ENCODE results near the gene TMEM151B. TPM values are rescaled to one million over a fixed set of nuclear protein-coding genes. Genes with fewer than 3 reads are reported as not detected.
"Not testable (repeated sequence)": the region's sequence is repeated elsewhere in the genome, so short reads cannot be mapped to it uniquely, and the experiment has no call there.

TMEM151B gene
- total RNA-seq, 2 experiments from 2014 or later: not detected

GRCh38 chr6:44317136-44317631, 46.9 kb downstream of the TMEM151B start:
- H3K9me3 Mint-ChIP-seq; H3K36me3 Mint-ChIP-seq (ENCODE audit: low read depth); H3K27ac Mint-ChIP-seq; H3K4me3 Mint-ChIP-seq; DNase-seq; CTCF ChIA-PET: not testable (repeated sequence)
- peaks cover 11% of the 10 kb centered on the region for H3K4me1 Mint-ChIP-seq
- H3K27me3 Mint-ChIP-seq: peaks cover 36% of the 10 kb centered on the region
- POLR2A ChIA-PET: interaction anchor here (0.6 kb wide), 1 partner anchor 207 kb away, joined by 3 read pairs; no protein-coding TSS in a partner anchor

- DNase-seq: no peak
- Mint-ChIP-seq H3K9me3 (no peaks in the 10 kb centered on the region), H3K27ac (no peak overlapping the region), H3K36me3 (ENCODE audit: low read depth) (no peaks in the 10 kb centered on the region), H3K4me3 (no peak overlapping the region), H3K4me1 (no peaks in the 10 kb centered on the region), H3K27me3 (peaks cover 45% of the 10 kb centered on the region)
- CTCF ChIA-PET: no interaction called here
- POLR2A ChIA-PET: no interaction called here
These were observed 51.0 kb downstream of the TMEM151B start for GRCh38 chr6:44321210-44321609.

GRCh38 chr6:44327096-44327495, 56.8 kb downstream of the TMEM151B start:
- ChIA-PET POLR2A (interaction anchor here (1.0 kb wide), 1 partner anchor 15 kb away, joined by 4 read pairs; the partner anchor contains the start of gene AARS2), CTCF (interaction anchor here (0.9 kb wide), 1 partner anchor 14 kb away, joined by 3 read pairs; the partner anchor contains the start of gene AARS2)
- H3K9me3 Mint-ChIP-seq: no peaks in the 10 kb centered on the region
- peaks cover 37% of the 10 kb centered on the region for H3K27me3 Mint-ChIP-seq
- DNase-seq: no peak
- H3K27ac Mint-ChIP-seq: no peak overlapping the region
- H3K4me1 Mint-ChIP-seq: no peaks in the 10 kb centered on the region
- no peak overlapping the region for H3K4me3 Mint-ChIP-seq
- H3K36me3 Mint-ChIP-seq (ENCODE audit: low read depth): no peaks in the 10 kb centered on the region

- H3K4me3 Mint-ChIP-seq: no peak overlapping the region
- DNase-seq: no peak
- ChIA-PET POLR2A (interaction anchor here (1.0 kb wide), 1 partner anchor 15 kb away, joined by 4 read pairs; the partner anchor contains the start of gene AARS2), CTCF (interaction anchor here (0.9 kb wide), 1 partner anchor 15 kb away, joined by 3 read pairs; the partner anchor contains the start of gene AARS2)
- H3K4me1 Mint-ChIP-seq: no peaks in the 10 kb centered on the region
- no peaks in the 10 kb centered on the region for H3K9me3 Mint-ChIP-seq
- H3K36me3 Mint-ChIP-seq (ENCODE audit: low read depth): no peaks in the 10 kb centered on the region
- H3K27ac Mint-ChIP-seq: no peak overlapping the region
- H3K27me3 Mint-ChIP-seq: peaks cover 38% of the 10 kb centered on the region
These were observed 57.5 kb downstream of the TMEM151B start for GRCh38 chr6:44327760-44328159.

- H3K27ac Mint-ChIP-seq; POLR2A ChIA-PET; H3K4me1 Mint-ChIP-seq; H3K36me3 Mint-ChIP-seq (ENCODE audit: low read depth); H3K9me3 Mint-ChIP-seq; DNase-seq; H3K4me3 Mint-ChIP-seq: not testable (repeated sequence)
- CTCF ChIA-PET: interaction anchor here (2.0 kb wide), 1 partner anchor 15 kb away, joined by 7 read pairs; the partner anchor contains the start of gene AARS2
- H3K27me3 Mint-ChIP-seq: peaks cover 37% of the 10 kb centered on the region
These were observed 58.0 kb downstream of the TMEM151B start for GRCh38 chr6:44328203-44328602.

GRCh38 chr6:44329858-44330257, 59.6 kb downstream of the TMEM151B start:
- H3K27ac Mint-ChIP-seq: no peak overlapping the region
- H3K27me3 Mint-ChIP-seq: peaks cover 35% of the 10 kb centered on the region
- DNase-seq: no peak
- H3K4me3 Mint-ChIP-seq: no peak overlapping the region
- H3K4me1 Mint-ChIP-seq: no peaks in the 10 kb centered on the region
- ChIA-PET CTCF (interaction anchor here (2.0 kb wide), 1 partner anchor 17 kb away, joined by 7 read pairs; the partner anchor contains the start of gene AARS2), POLR2A (no interaction called here)
- no peaks in the 10 kb centered on the region for H3K36me3 Mint-ChIP-seq (ENCODE audit: low read depth)
- no peaks in the 10 kb centered on the region for H3K9me3 Mint-ChIP-seq

- no peak overlapping the region for H3K27ac Mint-ChIP-seq
- no peak overlapping the region for H3K4me3 Mint-ChIP-seq
- no peaks in the 10 kb centered on the region for H3K4me1 Mint-ChIP-seq
- H3K9me3 Mint-ChIP-seq: no peaks in the 10 kb centered on the region
- no peak for DNase-seq
- ChIA-PET CTCF (interaction anchor here (1.2 to 1.3 kb wide), 2 partner anchors 20 to 65 kb away, joined by 6 read pairs; partner anchors contain the start of gene AARS2), POLR2A (interaction anchor here (1.5 kb wide), 1 partner anchor 86 kb away, joined by 3 read pairs; the partner anchor contains the start of gene HSP90AB1)
- H3K27me3 Mint-ChIP-seq: peaks cover 36% of the 10 kb centered on the region
- H3K36me3 Mint-ChIP-seq (ENCODE audit: low read depth): no peaks in the 10 kb centered on the region
These were observed 62.3 kb downstream of the TMEM151B start for GRCh38 chr6:44332585-44332984.

- Mint-ChIP-seq H3K4me3 (no peak overlapping the region), H3K4me1 (no peaks in the 10 kb centered on the region), H3K27ac (no peak overlapping the region), H3K36me3 (ENCODE audit: low read depth) (no peaks in the 10 kb centered on the region), H3K27me3 (peaks cover 28% of the 10 kb centered on the region), H3K9me3 (no peaks in the 10 kb centered on the region)
- POLR2A ChIA-PET: interaction anchor here (1.5 kb wide), 1 partner anchor 87 kb away, joined by 3 read pairs; the partner anchor contains the start of gene HSP90AB1
- no peak for DNase-seq
- CTCF ChIA-PET: interaction anchor here (1.2 to 1.3 kb wide), 3 partner anchors 20 to 65 kb away, joined by 3 to 6 read pairs (median 6); partner anchors contain the start of gene AARS2
These were observed 63.1 kb downstream of the TMEM151B start for GRCh38 chr6:44333273-44333919.

GRCh38 chr6:44333942-44334341, 63.7 kb downstream of the TMEM151B start:
- ChIA-PET POLR2A (no interaction called here), CTCF (interaction anchor here (1.2 kb wide), 1 partner anchor 21 kb away, joined by 3 read pairs; the partner anchor contains the start of gene AARS2)
- Mint-ChIP-seq H3K27ac (no peak overlapping the region), H3K9me3 (no peaks in the 10 kb centered on the region), H3K36me3 (ENCODE audit: low read depth) (no peaks in the 10 kb centered on the region), H3K4me3 (no peak overlapping the region), H3K27me3 (peaks cover 24% of the 10 kb centered on the region), H3K4me1 (no peaks in the 10 kb centered on the region)
- DNase-seq: no peak

GRCh38 chr6:44335631-44336030, 65.4 kb downstream of the TMEM151B start:
- Mint-ChIP-seq H3K4me1 (no peaks in the 10 kb centered on the region), H3K4me3 (no peak overlapping the region), H3K27ac (no peak overlapping the region), H3K27me3 (peaks cover 12% of the 10 kb centered on the region), H3K36me3 (ENCODE audit: low read depth) (no peaks in the 10 kb centered on the region), H3K9me3 (no peaks in the 10 kb centered on the region)
- no peak for DNase-seq
- CTCF ChIA-PET: interaction anchor here (0.7 to 6.5 kb wide), 6 partner anchors 21 to 163 kb away, joined by 3 to 69 read pairs (median 4); partner anchors contain the start of genes AARS2 and TMEM151B
- POLR2A ChIA-PET: no interaction called here

- Mint-ChIP-seq H3K27me3 (peaks cover 27% of the 10 kb centered on the region), H3K36me3 (ENCODE audit: low read depth) (no peaks in the 10 kb centered on the region), H3K9me3 (no peaks in the 10 kb centered on the region), H3K4me1 (no peaks in the 10 kb centered on the region), H3K4me3 (no peak overlapping the region), H3K27ac (no peak overlapping the region)
- DNase-seq: peak; percentile 73
- ChIA-PET CTCF (interaction anchor here (0.8 to 6.5 kb wide), 14 partner anchors 11 to 242 kb away, joined by 3 to 69 read pairs (median 3); partner anchors contain the start of genes AARS2, NFKBIE and TMEM151B), POLR2A (interaction anchor here (1.5 kb wide), 1 partner anchor 70 kb away, joined by 6 read pairs; no protein-coding TSS in a partner anchor)
These were observed 68.2 kb downstream of the TMEM151B start for GRCh38 chr6:44338228-44339122.

GRCh38 chr6:44339301-44339700, 69.1 kb downstream of the TMEM151B start:
- ChIA-PET CTCF (interaction anchor here (0.8 to 6.5 kb wide), 8 partner anchors 12 to 243 kb away, joined by 3 to 69 read pairs (median 4); partner anchors contain the start of genes AARS2, NFKBIE and TMEM151B), POLR2A (no interaction called here)
- H3K4me1 Mint-ChIP-seq: no peaks in the 10 kb centered on the region
- no peak overlapping the region for H3K27ac Mint-ChIP-seq
- no peak overlapping the region for H3K4me3 Mint-ChIP-seq
- no peaks in the 10 kb centered on the region for H3K9me3 Mint-ChIP-seq
- H3K27me3 Mint-ChIP-seq: peaks cover 35% of the 10 kb centered on the region
- H3K36me3 Mint-ChIP-seq (ENCODE audit: low read depth): no peaks in the 10 kb centered on the region
- no peak for DNase-seq

Data from activated CD4-positive, alpha-beta memory T cell treated with anti-CD3 and anti-CD28 coated beads, Interleukin-2, amount 10 ng/mL, durations not matched to agents 7 days and 5 days (primary cell).